Retina (tissue), 1 donor: ENCODE results near the gene TNS3.

Source experiments
- DNase-seq: peaks from one replicate; pipeline ENCODE4 v3.0.0-alpha.2; 2016

The TNS3 gene

GRCh38 chr7:47580811-47581331 lies 1.0 kb downstream of the TNS3 start:
- peak; percentile 46 for DNase-seq

GRCh38 chr7:47580175-47580706 lies 1.7 kb downstream of the TNS3 start:
- no peak for DNase-seq

GRCh38 chr7:47579458-47579857 lies 2.5 kb downstream of the TNS3 start:
- no peak for DNase-seq

GRCh38 chr7:47578579-47579270 lies 3.2 kb downstream of the TNS3 start:
- no peak for DNase-seq

GRCh38 chr7:47577321-47577919 lies 4.5 kb downstream of the TNS3 start:
- DNase-seq: no peak

- DNase-seq: no peak
Measured at GRCh38 chr7:47576866-47577306, 5.0 kb downstream of the TNS3 start.

- no peak for DNase-seq
Measured at GRCh38 chr7:47576031-47576865, 5.7 kb downstream of the TNS3 start.

- DNase-seq: no peak
Measured at GRCh38 chr7:47574482-47575329, 7.2 kb downstream of the TNS3 start.

GRCh38 chr7:47573758-47574481 lies 8.0 kb downstream of the TNS3 start:
- DNase-seq: no peak

GRCh38 chr7:47572939-47573757 lies 8.8 kb downstream of the TNS3 start:
- no peak for DNase-seq

GRCh38 chr7:47572094-47572445 lies 9.8 kb downstream of the TNS3 start:
- DNase-seq: no peak

- DNase-seq: peak; percentile 28
Measured at GRCh38 chr7:47571331-47572093, 10.4 kb downstream of the TNS3 start.

GRCh38 chr7:47570649-47571050 lies 11.3 kb downstream of the TNS3 start:
- DNase-seq: no peak

GRCh38 chr7:47568547-47568946 lies 13.4 kb downstream of the TNS3 start:
- DNase-seq: no peak

GRCh38 chr7:47568056-47568455 lies 13.9 kb downstream of the TNS3 start:
- no peak for DNase-seq

- no peak for DNase-seq
Measured at GRCh38 chr7:47565640-47566250, 16.2 kb downstream of the TNS3 start.

GRCh38 chr7:47563521-47563920 lies 18.4 kb downstream of the TNS3 start:
- no peak for DNase-seq

- DNase-seq: no peak
Measured at GRCh38 chr7:47561715-47562446, 20.0 kb downstream of the TNS3 start.
